Neural cell (in vitro differentiated cells): ENCODE data around the gene AFF1. TPM values are rescaled to one million over a fixed set of nuclear protein-coding genes. Genes with fewer than 3 reads are reported as not detected.

Source experiments
- H2AFZ ChIP-seq: fragments of 200-600, 300-800 bp; sonication (generic), shearing (Covaris generic); 2 replicates; pipeline ENCODE4 v1.6.0; 2014; ENCODE audit warnings: low read depth, mild to moderate bottlenecking, antibody characterized with exemption, low read length, moderate library complexity
- H3F3A ChIP-seq: fragments of 200-600 bp; shearing (Covaris generic); 2 replicates; pipeline ENCODE4 v1.6.1; 2016; ENCODE audit warnings: mild to moderate bottlenecking, moderate library complexity, mixed read lengths, antibody characterized with exemption, low read length; ENCODE audit not compliant: insufficient read depth, poor library complexity, severe bottlenecking
- H3K27ac ChIP-seq: fragments of 200-600, 300-800 bp; sonication (generic), shearing (Covaris generic); 2 replicates; pipeline ENCODE4 v1.5.1; 2014; ENCODE audit warnings: mild to moderate bottlenecking, low read length, moderate library complexity
- H3K27me3 ChIP-seq: fragments of 300-800, 200-600 bp; sonication (generic), shearing (Covaris generic); 2 replicates; pipeline ENCODE4 v1.6.0; 2014; ENCODE audit warnings: mild to moderate bottlenecking, low read depth, low read length, moderate library complexity; ENCODE audit not compliant: insufficient read depth
- H3K36me3 ChIP-seq: fragments of 300-800, 200-600 bp; sonication (generic), shearing (Covaris generic); 2 replicates; pipeline ENCODE4 v1.5.1; 2014; ENCODE audit warnings: mild to moderate bottlenecking, antibody characterized with exemption, low read length, moderate library complexity; ENCODE audit not compliant: insufficient read depth
- H3K4me2 ChIP-seq: fragments of 300-800, 200-600 bp; sonication (generic), shearing (Covaris generic); 2 replicates; pipeline ENCODE4 v1.6.0; 2014; ENCODE audit warnings: mild to moderate bottlenecking, low read length
- H3K4me3 ChIP-seq: fragments of 300-800, 200-600 bp; sonication (generic), shearing (Covaris generic); 2 replicates; pipeline ENCODE4 v1.5.1; 2014; ENCODE audit warnings: mild to moderate bottlenecking, low read length, moderate library complexity
- H3K79me2 ChIP-seq: fragments of 200-600 bp; shearing (Covaris generic); replicated peaks from 2 replicates; pipeline ENCODE4 v1.6.0; 2014; ENCODE audit warnings: mild to moderate bottlenecking, low read length, moderate library complexity; ENCODE audit not compliant: insufficient read depth
- H3K9ac ChIP-seq: fragments of 300-800, 200-600 bp; sonication (generic), shearing (Covaris generic); 2 replicates; pipeline ENCODE4 v1.6.1; 2016; ENCODE audit warnings: mild to moderate bottlenecking, low read length, mixed read lengths
- H3K9me2 ChIP-seq: fragments of 200-600 bp; shearing (Covaris generic); 2 replicates; pipeline ENCODE4 v1.6.1; 2016; ENCODE audit warnings: mild to moderate bottlenecking, low read length, mixed read lengths; ENCODE audit not compliant: insufficient read depth
- H3K9me3 ChIP-seq: fragments of 200-600, 300-800 bp; sonication (generic), shearing (Covaris generic); 2 replicates; pipeline ENCODE4 v1.6.1; 2016; ENCODE audit warnings: mild to moderate bottlenecking, mixed run types, low read length, moderate library complexity, mixed read lengths
- H4K20me1 ChIP-seq: fragments of 200-600 bp; shearing (Covaris generic); 2 replicates; pipeline ENCODE4 v1.6.1; 2016; ENCODE audit warnings: mild to moderate bottlenecking, mixed run types; ENCODE audit not compliant: insufficient read depth
- EP300 ChIP-seq: fragments of 450-650 bp; conservative IDR thresholded peaks from 2 replicates; pipeline ENCODE4 v1.6.1; 2014; ENCODE audit warnings: antibody characterized with exemption, mild to moderate bottlenecking, moderate library complexity; ENCODE audit not compliant: poor library complexity, severe bottlenecking
- EZH2 ChIP-seq: fragments of 200-600, 300-800 bp; shearing (Covaris generic), sonication (generic); IDR thresholded peaks from 2 replicates; pipeline ENCODE4 v1.6.1; 2014; ENCODE audit warnings: antibody characterized with exemption, low read length, borderline replicate concordance, mild to moderate bottlenecking; ENCODE audit not compliant: insufficient read depth, poor library complexity, severe bottlenecking
- MXI1 ChIP-seq: fragments of 450-650 bp; conservative IDR thresholded peaks from 2 replicates; pipeline ENCODE4 v1.6.1; 2014; ENCODE audit warnings: antibody characterized with exemption, mild to moderate bottlenecking; ENCODE audit not compliant: poor library complexity, severe bottlenecking
- POLR2AphosphoS5 ChIP-seq: IDR thresholded peaks from 2 replicates; pipeline ENCODE4 v1.6.1; 2012
- RAD21 ChIP-seq: fragments of 450-650 bp; conservative IDR thresholded peaks from 2 replicates; pipeline ENCODE4 v1.6.1; 2014; ENCODE audit warnings: antibody characterized with exemption, mild to moderate bottlenecking, moderate library complexity
- REST ChIP-seq: IDR thresholded peaks from 2 replicates; pipeline ENCODE4 v1.6.1; 2012; ENCODE audit warnings: borderline replicate concordance
- SMC3 ChIP-seq: fragments of 450-650 bp; conservative IDR thresholded peaks from 2 replicates; pipeline ENCODE4 v1.6.1; 2014; ENCODE audit warnings: antibody characterized with exemption, mild to moderate bottlenecking, moderate library complexity; ENCODE audit not compliant: poor library complexity
- TAF1 ChIP-seq: IDR thresholded peaks from 2 replicates; pipeline ENCODE4 v1.6.1; 2012; ENCODE audit warnings: low read depth
- polyA plus RNA-seq: library from polyadenylated mRNA; depleted of rRNA; stranded (reverse); fragments of >200 nt; gene quantifications from 2 replicates; pipeline ENCODE4 v1.2.3, GENCODE V29; 2014
- TF ChIP-seq, protein P1 (sequence below): fragments of 450-650 bp; IDR thresholded peaks from 2 replicates; pipeline ENCODE4 v1.5.1; 2014; ENCODE audit warnings: antibody characterized with exemption, mild to moderate bottlenecking, moderate library complexity; ENCODE audit not compliant: poor library complexity, severe bottlenecking

Gene AFF1
- polyA plus RNA-seq, 1 donor from 2014 or later: 0.63 TPM

- Histone ChIP-seq H4K20me1 (no peaks in the 10 kb centered on the region), H3K4me3 (no peak overlapping the region), H3K36me3 (no peaks in the 10 kb centered on the region), H3K27ac (no peak overlapping the region), H3K27me3 (no peaks in the 10 kb centered on the region), H3K9ac (no peak overlapping the region), H3K9me2 (no peaks in the 10 kb centered on the region), H2AFZ (no peak overlapping the region), H3F3A (no peaks in the 10 kb centered on the region), H3K9me3 (no peaks in the 10 kb centered on the region), H3K4me2 (no peak overlapping the region), H3K79me2 (no peaks in the 10 kb centered on the region)
- TF ChIP-seq EP300 (no peak), RAD21 (no peak), POLR2AphosphoS5 (no peak), EZH2 (no peak), TAF1 (no peak)
Measured at GRCh38 chr4:86967073-86967472, 32.3 kb downstream of the AFF1 start.

DNA sequence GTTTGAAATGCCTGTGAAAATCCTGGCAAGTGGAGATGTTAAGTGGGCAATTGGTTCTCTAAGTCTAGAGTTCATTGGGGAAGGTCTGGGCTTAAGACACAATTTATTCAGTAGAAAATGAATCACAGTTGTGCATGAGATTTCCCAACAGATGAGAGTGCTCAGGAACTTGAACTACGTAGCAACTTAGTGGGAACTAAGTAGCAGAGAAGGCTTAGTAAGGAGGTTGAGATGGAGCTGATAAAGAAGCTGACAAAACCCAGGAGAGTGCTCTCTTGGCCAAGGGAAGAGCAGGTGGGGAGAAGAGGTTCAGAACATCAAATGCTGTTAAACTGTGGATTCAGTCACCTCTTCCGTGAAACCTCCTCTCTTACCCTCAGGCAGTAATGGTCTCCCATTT lies 33.0 kb downstream of the AFF1 start:
- Histone ChIP-seq H3K9me3 (no peaks in the 10 kb centered on the region), H3K27ac (no peak overlapping the region), H3K4me3 (no peak overlapping the region), H3K9ac (no peak overlapping the region), H3K9me2 (no peaks in the 10 kb centered on the region), H3K79me2 (no peaks in the 10 kb centered on the region), H3K27me3 (no peaks in the 10 kb centered on the region), H3F3A (no peaks in the 10 kb centered on the region), H4K20me1 (no peaks in the 10 kb centered on the region), H3K36me3 (no peaks in the 10 kb centered on the region), H3K4me2 (no peak overlapping the region), H2AFZ (no peak overlapping the region)
- no peak for TF ChIP-seq EZH2
- TF ChIP-seq EP300: no peak

GRCh38 chr4:86968547-86968946 lies 33.7 kb downstream of the AFF1 start:
- Histone ChIP-seq H3F3A (no peaks in the 10 kb centered on the region), H3K79me2 (no peaks in the 10 kb centered on the region)

More at GRCh38 chr4:86968547-86968946, 33.7 kb downstream of the AFF1 start:
- Histone ChIP-seq H3K4me3 (no peak overlapping the region), H3K9me3 (no peaks in the 10 kb centered on the region), H3K27me3 (no peaks in the 10 kb centered on the region), H4K20me1 (no peaks in the 10 kb centered on the region), H2AFZ (no peak overlapping the region), H3K27ac (no peak overlapping the region), H3K9ac (no peak overlapping the region), H3K36me3 (no peaks in the 10 kb centered on the region), H3K9me2 (no peaks in the 10 kb centered on the region), H3K4me2 (no peak overlapping the region)
- TF ChIP-seq REST: no peak
- TF ChIP-seq POLR2AphosphoS5: no peak
- no peak for TF ChIP-seq EP300
- TF ChIP-seq, protein P1, sequence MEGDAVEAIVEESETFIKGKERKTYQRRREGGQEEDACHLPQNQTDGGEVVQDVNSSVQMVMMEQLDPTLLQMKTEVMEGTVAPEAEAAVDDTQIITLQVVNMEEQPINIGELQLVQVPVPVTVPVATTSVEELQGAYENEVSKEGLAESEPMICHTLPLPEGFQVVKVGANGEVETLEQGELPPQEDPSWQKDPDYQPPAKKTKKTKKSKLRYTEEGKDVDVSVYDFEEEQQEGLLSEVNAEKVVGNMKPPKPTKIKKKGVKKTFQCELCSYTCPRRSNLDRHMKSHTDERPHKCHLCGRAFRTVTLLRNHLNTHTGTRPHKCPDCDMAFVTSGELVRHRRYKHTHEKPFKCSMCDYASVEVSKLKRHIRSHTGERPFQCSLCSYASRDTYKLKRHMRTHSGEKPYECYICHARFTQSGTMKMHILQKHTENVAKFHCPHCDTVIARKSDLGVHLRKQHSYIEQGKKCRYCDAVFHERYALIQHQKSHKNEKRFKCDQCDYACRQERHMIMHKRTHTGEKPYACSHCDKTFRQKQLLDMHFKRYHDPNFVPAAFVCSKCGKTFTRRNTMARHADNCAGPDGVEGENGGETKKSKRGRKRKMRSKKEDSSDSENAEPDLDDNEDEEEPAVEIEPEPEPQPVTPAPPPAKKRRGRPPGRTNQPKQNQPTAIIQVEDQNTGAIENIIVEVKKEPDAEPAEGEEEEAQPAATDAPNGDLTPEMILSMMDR: no peak
- no peak for TF ChIP-seq EZH2
- TF ChIP-seq RAD21: no peak
- no peak for TF ChIP-seq TAF1
- no peak for TF ChIP-seq MXI1
- TF ChIP-seq SMC3: no peak
